Eye (tissue), 1 donor: Measurements from ENCODE around the gene ERVFRD-1.

Experiments used
- DNase-seq: peaks from one replicate; pipeline ENCODE4 v3.0.0-alpha.2; 2015

Gene ERVFRD-1, protein sequence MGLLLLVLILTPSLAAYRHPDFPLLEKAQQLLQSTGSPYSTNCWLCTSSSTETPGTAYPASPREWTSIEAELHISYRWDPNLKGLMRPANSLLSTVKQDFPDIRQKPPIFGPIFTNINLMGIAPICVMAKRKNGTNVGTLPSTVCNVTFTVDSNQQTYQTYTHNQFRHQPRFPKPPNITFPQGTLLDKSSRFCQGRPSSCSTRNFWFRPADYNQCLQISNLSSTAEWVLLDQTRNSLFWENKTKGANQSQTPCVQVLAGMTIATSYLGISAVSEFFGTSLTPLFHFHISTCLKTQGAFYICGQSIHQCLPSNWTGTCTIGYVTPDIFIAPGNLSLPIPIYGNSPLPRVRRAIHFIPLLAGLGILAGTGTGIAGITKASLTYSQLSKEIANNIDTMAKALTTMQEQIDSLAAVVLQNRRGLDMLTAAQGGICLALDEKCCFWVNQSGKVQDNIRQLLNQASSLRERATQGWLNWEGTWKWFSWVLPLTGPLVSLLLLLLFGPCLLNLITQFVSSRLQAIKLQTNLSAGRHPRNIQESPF

DNA sequence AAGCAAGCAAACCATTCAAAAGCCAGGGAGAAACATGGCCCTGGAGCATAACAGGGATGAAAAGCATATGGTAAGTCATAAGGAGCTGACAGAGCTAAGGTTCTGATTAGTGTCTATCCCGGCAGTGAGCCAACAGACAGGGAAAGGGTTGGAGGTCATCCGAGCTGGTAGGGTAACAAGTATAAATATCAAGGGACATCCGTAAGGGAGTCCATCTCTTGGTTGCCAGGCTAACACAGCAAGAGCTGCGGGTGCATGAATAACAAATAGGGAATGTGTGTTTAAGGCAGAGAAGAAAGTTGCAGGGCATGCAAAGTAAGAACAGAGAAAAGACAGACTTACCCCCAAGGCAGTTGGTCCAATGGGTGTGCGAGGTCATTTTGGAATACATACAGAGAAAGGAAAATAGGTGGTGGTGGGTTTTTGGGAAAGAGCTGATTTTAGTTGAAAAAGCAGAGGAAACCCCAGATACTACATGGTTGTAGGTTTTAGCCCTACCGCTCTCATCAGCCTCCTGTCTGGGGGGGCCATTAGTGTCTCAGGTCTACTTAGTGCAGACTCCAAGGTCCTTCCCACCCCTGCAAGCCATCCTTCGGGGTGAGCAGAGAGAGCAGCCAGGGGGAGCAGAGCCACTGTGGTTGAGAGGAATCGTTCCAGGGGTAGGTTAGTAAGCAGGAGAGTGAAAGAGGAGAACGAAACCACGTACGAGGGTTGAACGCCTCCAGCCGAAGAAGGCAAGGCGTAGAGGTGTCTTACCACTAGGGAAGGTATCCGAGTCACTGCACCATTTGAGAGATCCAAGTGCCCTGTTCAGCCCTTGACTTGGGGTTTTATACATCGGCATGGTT lies at the start of gene ERVFRD-1:
ERVFRD-1 (minus strand) TSS at position 805 of the 848 bp plus-strand sequence. CDS start 6,415 bp downstream, outside the sequence.
- no peak for DNase-seq

DNA sequence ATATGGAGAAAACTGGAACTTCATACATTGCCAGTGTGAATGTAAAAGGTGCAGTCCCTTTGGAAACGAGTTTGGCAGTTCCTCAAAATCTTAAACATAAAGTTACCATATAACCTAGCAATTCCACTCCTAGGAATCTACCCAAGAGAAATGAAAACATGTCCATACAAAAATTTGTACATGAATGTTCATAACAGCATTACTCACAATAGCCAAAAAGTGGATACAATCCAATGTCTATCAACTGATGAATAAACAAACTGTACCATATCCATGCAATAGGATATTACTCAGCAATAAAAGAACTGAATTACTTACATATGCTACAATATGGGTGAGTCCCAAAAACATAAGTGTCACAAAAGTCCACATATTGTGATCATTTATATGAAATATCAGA lies 48.7 kb upstream of the ERVFRD-1 start:
- DNase-seq: no peak

DNA sequence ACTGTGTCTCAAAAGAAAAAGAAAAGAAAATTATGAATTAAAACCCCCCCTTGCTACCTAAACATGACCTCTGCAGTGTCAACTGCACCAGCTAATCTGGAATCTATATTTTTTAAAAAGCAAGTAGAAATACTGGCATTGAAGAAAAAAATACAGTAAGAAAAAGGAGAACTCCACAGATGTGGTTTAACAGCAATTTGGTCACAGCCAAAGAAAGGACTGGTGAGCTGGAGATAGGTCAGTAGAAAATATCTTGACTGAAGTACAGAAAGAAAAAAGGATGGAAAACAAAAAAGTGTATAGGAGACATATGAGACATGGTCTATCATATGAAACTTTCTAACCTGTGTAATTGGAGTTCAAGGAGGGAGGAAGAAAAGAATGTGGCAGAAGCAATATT lies 44.1 kb upstream of the ERVFRD-1 start:
- no peak for DNase-seq

DNA sequence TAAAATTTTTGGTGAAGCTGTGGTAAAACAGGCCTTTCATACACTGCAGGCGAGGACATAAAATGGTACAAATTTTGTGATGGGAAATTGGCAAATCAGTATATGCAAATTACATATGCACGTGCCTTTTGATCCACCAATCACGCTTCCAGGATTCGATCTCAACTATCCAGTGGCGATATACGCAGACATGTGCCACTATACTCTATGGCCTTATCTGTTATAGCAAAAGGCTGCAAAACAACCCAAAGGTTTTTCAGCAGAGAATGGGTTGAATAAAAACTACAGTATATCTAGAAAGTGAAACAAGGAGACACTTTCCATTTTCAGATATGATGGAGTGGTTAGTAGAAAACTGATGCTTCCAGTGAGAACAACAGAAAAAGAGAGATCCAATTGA lies 41.9 kb upstream of the ERVFRD-1 start:
- no peak for DNase-seq

DNA sequence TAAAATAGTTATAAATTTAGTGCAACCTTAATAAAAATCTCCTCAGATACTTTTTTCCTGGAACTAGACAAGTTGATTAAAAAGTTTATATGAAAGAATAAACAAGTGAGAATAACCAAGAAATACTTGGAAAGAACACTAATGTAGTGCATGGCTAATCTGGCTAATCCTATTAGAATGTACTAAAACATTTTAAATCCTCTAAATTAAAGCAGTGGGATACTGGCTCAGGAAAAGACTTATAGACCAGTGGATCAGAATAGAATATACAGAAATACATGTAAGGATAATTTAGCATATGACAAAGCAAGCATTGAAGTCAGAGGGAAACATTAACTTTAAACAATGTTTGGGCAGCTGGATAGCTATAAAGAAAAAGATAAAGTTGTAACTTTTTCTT lies 41.1 kb upstream of the ERVFRD-1 start:
- DNase-seq: no peak

DNA sequence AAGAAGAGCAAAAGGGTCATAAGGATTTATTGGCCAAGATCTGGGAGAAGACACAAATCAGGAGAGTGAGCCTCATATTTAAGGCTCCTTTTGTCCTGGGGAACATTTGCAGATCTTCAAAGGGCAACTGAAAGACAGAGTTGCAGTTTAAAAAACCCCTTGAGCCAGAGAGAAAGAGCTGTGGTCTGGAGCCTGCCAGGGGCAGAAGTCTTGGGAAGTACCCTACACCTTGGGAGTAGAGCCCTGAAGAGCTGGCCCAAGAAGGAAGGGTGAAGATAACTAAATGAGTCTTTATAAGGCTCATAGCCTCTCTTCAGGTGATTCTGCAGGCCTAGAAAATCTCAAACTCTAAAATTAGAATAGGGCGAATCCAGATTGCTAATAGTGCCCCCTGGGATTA lies 40.0 kb upstream of the ERVFRD-1 start:
- no peak for DNase-seq

DNA sequence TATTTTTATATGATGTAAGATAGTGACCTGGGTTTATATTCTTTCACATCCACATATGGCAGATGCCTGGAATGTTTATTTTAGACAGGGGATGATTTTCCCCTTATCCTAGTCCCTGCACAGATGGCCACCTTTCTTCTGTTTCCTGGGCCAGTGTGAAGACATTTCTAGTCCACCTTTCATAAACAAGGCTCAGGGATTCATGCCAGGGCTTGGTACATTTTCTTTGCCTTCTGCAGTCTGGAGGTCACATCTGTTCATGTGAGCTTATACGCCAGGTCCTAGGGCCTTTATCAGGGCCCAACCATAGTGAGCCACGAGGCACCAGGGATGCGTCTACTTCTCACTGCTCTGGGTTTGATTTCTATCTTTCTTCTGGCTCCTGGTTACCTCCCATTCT lies 38.0 kb upstream of the ERVFRD-1 start:
- no peak for DNase-seq

DNA sequence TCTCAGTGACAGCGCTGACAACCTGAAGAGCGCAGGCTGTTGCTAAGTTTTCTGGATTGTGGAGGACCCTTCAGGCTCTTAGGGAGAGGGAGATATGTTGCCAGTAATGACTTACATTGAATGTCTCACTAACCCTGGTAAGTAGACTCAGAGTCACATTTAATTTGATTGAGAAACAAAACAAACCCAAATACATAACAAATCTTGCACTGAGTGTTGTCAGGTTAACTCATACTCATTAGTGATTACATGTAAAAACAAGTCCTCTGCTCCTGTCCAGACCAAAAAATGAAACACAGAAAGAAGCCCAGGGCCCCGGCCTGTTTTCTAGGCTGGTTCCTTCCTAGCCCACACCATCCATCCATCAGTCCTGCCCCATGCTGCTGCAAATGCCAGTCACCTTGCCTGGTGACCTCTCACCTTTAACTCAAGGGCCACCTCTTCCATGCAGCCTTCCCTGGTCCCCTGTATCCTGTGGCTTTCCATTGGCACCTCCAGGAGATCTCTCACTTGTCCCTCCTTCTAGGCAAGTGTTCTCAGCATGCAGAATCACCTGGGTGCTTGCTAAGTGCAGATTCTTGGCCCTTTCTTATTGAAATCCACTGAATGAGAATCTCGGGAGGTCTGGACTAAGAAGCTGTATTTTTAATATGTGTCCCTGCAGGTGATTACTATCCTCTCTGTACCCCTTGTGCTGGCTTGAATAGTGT lies 34.7 kb upstream of the ERVFRD-1 start:
- no peak for DNase-seq

DNA sequence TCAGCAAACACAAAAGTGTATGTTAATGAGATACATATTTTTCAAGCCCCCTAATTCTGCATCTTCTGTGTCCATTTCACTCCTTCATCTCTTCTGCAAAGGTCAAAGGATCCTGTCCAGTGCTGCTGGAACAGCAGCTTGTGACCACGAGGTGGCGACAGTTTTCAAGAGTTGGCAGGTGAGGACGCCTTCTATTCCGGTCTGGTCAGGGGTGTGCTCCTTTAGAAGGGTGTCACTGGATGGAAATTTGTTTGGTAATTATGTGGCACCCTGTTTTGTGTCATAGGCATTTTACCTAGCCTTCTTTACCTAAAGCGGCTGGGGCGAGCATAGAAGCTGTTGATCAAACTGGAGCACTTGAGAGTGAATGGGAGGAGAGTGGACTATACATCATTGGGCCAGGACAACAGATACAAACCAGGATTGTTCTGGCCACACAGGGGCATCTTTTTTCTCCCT lies 32.9 kb upstream of the ERVFRD-1 start:
- DNase-seq: peak; percentile 87

DNA sequence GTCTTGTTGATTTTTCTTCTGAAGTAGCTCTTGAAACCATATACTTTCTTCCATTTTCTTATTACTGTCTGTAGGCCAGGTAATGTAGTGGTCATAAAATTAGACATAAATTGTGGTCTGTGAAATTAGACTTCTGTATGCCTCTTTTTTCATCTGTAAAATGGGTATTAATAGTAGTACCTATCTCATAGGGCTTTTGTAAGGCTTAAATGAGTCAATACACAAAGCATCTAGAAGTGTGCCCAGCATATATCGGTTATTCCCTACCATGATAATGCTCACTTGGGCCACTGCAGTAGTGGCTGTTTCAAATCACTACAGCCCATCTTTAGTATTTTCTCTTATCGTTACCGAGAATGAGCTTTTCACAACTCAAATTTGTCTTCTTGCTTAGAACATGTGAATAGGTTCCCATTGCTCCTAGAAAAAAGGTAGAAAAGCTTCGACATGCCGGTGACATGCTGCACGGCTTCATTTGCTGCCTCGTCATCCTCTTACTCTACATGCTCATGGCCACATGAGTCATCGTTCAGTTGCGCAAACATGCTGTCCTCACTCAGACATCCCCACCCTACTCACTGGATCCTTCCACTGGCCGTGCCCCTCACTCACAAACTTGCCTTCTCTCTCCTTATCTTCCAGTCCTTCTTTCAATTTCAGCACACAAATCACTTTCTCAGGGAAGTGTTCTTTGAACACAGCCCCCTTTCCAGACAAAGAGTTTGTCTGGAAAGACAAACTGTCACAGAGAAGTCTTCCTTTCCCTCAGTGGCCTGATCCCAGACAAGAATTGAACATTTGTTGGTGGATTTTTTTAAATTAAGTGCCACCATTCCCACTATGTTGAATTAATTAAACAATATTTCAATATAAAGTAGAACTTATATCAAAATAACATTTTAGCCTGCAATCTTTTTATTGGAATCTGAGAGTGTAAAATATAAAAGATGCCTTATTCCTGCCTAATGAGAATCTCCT lies 32.2 kb upstream of the ERVFRD-1 start:
- DNase-seq: no peak

DNA sequence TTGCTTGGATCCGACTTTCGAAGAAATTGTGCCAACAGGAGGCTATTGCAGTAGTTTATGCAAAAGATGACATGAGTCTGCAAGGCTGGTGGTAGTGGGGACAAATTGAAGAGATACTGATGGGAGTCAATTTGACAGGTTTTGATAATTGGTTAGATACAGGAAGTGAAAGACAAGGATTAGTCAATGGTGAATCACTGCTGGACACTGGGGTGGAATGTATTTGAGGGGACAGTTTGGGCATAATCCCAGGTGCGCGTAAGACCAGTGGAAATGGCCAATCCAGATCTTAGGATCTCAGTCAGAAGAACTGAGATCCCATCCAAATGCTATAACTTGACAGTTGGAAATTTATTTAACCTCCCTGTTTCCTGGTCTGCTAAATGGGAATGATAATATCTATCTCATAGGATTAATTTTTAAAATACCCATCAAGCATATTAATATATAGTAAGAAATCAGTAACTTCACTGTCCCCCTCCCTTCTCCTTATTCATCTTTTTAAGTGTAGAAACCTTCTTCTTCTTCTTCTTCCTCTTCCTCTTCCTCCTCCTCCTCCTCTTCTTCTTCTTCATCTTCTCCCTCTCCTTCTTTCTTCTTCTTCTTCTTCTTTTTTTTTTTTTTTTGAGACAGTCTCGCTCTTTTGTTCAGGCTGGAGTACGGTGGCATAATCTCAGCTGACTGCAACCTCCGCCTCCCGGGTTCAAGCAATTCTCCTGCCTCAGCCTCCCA lies 30.9 kb upstream of the ERVFRD-1 start:
- no peak for DNase-seq

DNA sequence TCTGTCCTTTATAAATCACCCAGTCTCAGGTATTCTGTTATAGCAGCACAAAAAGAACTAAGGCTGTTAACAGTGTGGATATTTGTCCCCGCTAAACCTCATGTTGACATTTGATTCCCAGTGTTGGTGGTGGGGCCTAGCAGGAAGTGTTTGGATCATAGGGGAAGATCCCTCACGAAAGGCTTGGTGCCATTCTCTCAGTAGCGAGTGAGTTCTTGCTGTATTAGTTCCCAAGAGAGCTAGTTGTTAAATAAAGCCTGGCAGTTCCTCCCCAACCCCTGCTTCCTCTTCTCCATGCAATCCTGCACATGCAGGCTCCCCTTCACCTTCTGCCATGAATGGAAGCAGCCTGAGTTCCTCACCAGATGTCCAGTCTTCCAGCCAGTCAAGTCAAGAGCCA lies 29.8 kb upstream of the ERVFRD-1 start:
- no peak for DNase-seq

DNA sequence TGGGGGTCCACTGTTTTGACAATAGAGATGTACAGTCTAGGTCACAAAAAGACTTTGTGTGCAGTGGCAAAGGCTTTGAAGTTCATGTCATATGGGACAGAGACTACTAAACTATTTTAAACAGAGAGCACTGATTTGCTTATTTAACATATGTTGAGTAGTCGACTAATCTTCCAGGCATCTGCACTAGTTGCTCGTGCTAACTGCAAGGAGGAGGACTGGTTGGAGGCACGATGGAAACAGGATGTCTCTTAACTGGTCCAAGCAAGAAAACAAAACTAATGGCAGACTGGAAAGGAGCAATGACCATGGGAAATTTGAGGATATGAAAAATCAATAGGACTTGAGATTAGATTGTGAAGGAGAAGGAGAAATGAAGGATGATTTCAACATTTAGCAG lies 28.5 kb upstream of the ERVFRD-1 start:
- DNase-seq: no peak

DNA sequence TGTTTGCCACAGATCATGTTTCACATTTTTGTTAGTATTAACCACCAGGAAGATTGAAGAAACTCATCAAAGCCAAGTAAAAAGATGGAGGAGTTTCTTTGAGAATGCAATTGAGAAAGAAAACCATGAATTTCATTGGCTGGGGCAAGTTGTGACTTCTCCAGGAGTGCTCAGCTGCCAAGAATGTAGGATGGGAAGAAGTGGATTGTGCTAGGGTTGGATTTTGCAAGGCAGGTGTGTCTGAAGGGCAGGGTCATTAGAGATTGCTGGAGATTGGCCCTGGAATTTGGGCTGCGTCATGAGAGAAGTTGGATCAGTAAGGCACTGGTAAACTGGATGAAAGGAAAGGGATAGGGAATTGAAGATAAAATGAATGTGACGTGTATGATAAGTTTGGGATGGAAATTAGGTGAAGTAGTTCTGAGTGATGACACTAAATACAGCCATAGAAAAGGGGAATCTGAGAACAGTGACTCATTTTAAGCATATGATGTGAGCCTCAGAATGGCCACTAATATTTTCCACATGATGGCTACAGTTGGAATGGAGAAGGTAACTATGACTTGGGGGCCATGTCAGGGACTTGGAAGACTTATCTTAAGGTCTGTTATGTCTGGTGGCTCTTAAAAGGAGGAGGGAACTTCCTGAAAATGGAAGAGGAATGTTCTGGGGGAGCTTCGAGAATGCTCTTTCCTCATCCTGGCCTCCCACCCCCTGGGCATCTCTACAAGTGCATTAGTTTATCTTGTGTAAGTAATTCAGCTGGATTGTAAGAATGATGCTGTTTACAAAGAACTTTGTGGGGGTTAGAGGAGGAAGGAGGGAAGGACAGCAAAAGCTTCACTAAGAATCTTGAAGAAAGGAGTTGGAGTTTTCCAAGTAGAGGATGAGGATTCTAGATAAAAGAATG lies 27.8 kb upstream of the ERVFRD-1 start:
- DNase-seq: no peak

DNA sequence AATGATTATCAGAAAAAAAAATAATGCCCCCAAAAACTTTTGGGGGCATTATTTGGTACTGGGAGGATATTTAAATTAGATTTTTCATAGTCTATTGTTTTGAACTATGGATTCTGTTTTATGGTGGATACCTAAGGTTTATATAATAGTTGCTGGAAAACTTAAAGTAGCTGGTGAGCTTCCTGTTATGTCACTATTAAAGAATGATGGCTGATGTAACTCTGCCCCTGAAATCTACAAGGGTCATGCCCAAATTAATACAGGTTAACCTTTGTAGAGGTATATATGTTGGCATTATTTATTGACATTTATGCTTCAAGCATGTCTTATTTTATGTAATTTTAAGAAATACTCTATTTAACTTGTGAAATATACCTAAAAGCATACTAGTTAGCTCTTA lies 25.3 kb upstream of the ERVFRD-1 start:
- DNase-seq: no peak

DNA sequence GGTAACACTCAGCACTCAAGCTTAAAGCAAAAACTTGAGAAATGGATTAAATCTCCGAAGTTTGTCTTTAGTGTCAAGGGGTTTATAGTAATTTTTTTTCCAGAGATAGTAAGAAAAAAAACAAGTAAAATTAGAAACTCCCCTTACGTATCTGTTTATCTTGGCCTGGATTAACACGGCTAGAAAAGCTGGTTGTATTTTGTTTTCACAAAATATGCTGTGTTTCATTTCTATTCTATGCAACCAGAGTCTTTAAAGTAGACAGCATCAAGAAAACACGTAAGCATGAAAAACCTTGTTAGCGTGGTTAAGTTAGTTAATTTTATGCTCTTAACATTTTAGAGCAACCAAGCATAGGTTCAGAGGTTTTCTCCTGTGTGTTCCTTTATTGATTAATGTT lies 21.8 kb upstream of the ERVFRD-1 start:
- no peak for DNase-seq

DNA sequence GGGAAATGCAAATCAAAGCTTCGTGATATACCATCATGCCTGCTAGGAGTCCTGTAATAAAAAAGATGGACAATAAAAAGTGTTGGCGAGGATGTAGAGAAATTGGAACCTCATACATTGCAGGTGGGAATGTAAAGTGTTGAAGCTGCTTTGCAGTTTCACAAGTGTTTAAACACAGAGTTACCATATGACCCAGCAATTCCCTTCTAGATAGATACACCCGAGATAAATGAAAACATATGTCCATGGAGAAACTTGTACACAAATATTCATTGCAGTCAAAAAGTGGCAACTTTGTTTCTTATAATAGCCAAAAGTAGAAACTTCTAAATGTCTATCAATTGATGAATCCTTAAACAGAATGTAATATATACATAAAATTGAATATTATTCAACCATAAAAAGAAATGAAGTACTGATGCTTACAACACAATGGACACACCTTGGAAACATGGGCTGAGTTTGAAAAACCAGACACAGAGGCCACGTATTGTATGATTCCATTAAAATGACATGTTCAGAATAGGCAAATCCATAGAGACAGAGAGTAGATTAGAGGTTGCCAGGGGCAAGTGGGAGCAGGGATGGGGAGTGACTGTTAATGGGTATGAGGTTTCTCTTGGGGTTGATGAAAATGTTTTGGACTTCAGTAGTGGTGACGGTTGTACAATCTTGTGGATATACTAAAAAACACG lies 20.8 kb upstream of the ERVFRD-1 start:
- no peak for DNase-seq

DNA sequence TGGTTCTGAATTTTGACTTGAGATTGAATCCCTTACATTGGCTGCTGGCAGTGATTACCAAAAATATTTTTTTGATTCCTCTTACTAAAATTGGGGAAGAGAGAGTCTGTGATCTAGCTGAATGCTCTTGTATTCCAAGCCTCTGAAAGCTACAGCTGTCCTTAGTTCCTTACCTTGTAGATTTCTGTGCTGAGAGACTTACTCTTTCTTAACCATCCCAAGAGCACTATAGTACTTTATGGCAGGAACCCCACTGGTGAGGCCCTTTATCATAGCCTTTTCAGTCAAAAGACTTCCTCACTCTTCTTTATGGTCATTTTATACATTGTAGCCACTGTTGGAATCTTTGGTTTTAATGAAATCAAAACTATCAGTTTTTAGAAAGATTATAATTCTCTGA lies 19.1 kb upstream of the ERVFRD-1 start:
- no peak for DNase-seq

DNA sequence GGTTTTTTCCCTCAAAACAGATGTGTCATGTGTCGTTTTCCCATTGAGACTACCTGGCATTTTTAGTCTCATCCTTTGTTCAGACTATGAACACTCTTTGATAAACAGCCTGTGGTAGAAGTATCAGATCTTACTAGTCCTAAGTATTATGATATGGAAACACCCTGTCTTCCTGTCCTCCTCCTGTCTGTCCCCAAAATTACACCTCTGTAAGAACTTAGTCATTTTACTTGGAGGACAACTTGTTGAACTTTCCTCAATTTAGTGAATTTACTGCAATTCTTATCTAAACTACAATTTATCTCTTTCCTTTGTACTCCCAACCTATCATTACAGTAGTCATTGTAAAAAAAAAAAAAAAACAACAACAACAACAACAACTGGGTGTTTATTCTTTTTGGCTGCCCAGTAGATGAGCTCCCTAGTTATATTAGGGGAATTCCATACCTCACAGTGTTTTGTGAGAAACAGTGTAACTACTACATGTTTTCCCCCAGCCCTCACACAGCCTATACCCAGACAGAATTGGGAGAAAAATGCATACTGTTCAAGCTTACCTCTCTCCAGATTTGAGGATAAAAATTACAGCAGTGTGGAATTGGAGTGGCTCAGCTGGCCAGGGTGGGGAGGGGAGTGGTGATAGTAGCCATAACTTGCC lies 18.5 kb upstream of the ERVFRD-1 start:
- no peak for DNase-seq
